GM12874 (cell line): ENCODE results near the gene TESMIN.

Experiments
- CTCF ChIP-seq: IDR thresholded peaks from 2 replicates; pipeline ENCODE4 v1.5.1; 2011; ENCODE audit warnings: low read depth, mild to moderate bottlenecking, control low read depth, low read length, moderate library complexity; ENCODE audit not compliant: insufficient read depth

Gene TESMIN

GRCh38 chr11:68770781-68771180 is 19.5 kb upstream of the TESMIN start:
- TF ChIP-seq CTCF: no peak

GRCh38 chr11:68767672-68768071 is 16.4 kb upstream of the TESMIN start:
- no peak for TF ChIP-seq CTCF

GRCh38 chr11:68766786-68767185 is 15.5 kb upstream of the TESMIN start:
- no peak for TF ChIP-seq CTCF

- TF ChIP-seq CTCF: no peak
Observed at GRCh38 chr11:68764746-68765145, 13.4 kb upstream of the TESMIN start.

- TF ChIP-seq CTCF: no peak
Observed at GRCh38 chr11:68763926-68764657, 12.8 kb upstream of the TESMIN start.

- no peak for TF ChIP-seq CTCF
Observed at GRCh38 chr11:68763181-68763721, 11.9 kb upstream of the TESMIN start.

GRCh38 chr11:68762481-68762880 is 11.2 kb upstream of the TESMIN start:
- no peak for TF ChIP-seq CTCF
